PC-9 (cell line): ENCODE data around the gene PLAC9. TPM values are rescaled to one million over a fixed set of nuclear protein-coding genes. Genes with fewer than 3 reads are reported as not detected.

Experiments used
- BruUV-seq: library from RNA; stranded (reverse); fragments of 400-500 nt; replicated peaks from 2 replicates; lab custom pipeline; 2021; lab: Mats Ljungman, UMichigan
- CTCF ChIA-PET: fragments of 300-600 bp; sonication (Branson Sonifier 250); formaldehyde crosslinking; loops from one replicate; lab custom pipeline; 2022; ENCODE audit warnings: antibody characterized with exemption; lab: Charles Lee
- POLR2A ChIA-PET: fragments of 300-600 bp; sonication (Branson Sonifier 250); formaldehyde crosslinking; loops from one replicate; lab custom pipeline; 2022; ENCODE audit warnings: antibody characterized with exemption; ENCODE audit not compliant: unreplicated experiment; lab: Charles Lee
- DNase-seq, 2 experiments: peaks; one replicate each; pipeline versions ENCODE4 v3.0.0 to v3.0.0-alpha.2; 2015 to 2022; ENCODE audit warnings: mixed read lengths in 1 of 2
- H2AFZ ChIP-seq: fragments of 200-600 bp; sonication (generic); 2 replicates; pipeline ENCODE4 v1.8.1; 2017; ENCODE audit warnings: antibody characterized with exemption
- H3F3A ChIP-seq: fragments of 200-600 bp; sonication (generic); 2 replicates; pipeline ENCODE4 v1.8.1; 2017; ENCODE audit warnings: antibody characterized with exemption, mild to moderate bottlenecking, low read depth; ENCODE audit not compliant: insufficient read depth
- H3K27ac ChIP-seq: fragments of 200-600 bp; sonication (generic); 2 replicates; pipeline ENCODE4 v1.6.1; 2016; ENCODE audit warnings: mixed run types
- H3K27me3 ChIP-seq: fragments of 200-600 bp; sonication (generic); 2 replicates; pipeline ENCODE4 v1.6.1; 2016; ENCODE audit warnings: low read depth, mixed run types; ENCODE audit not compliant: insufficient read depth
- H3K36me3 ChIP-seq: fragments of 200-600 bp; sonication (generic); 2 replicates; pipeline ENCODE4 v1.6.1; 2016; ENCODE audit warnings: low read depth, mixed run types
- H3K4me1 ChIP-seq: fragments of 200-600 bp; sonication (generic); replicated peaks from 2 replicates; pipeline ENCODE4 v1.6.1; 2016; ENCODE audit warnings: mixed run types; ENCODE audit not compliant: insufficient read depth
- H3K4me2 ChIP-seq: fragments of 200-600 bp; sonication (generic); 2 replicates; pipeline ENCODE4 v1.6.1; 2017; ENCODE audit warnings: mixed run types
- H3K4me3 ChIP-seq: fragments of 200-600 bp; sonication (generic); 2 replicates; pipeline ENCODE4 v1.6.1; 2016; ENCODE audit warnings: mixed run types
- H3K79me2 ChIP-seq: fragments of 200-600 bp; sonication (generic); 2 replicates; pipeline ENCODE4 v1.6.1; 2017; ENCODE audit warnings: low read depth, mixed run types
- H3K9me2 ChIP-seq: fragments of 200-600 bp; sonication (generic); 2 replicates; pipeline ENCODE4 v1.8.1; 2017; ENCODE audit warnings: mild to moderate bottlenecking; ENCODE audit not compliant: insufficient read depth
- H3K9me3 ChIP-seq: fragments of 200-600 bp; sonication (generic); 2 replicates; pipeline ENCODE4 v1.8.1; 2016; ENCODE audit warnings: low read depth; ENCODE audit not compliant: insufficient read depth
- H4K20me1 ChIP-seq: fragments of 200-600 bp; sonication (generic); 2 replicates; pipeline ENCODE4 v1.8.1; 2017; ENCODE audit not compliant: insufficient read depth
- CTCF ChIP-seq: fragments of 200-600 bp; sonication (generic); conservative IDR thresholded peaks from 2 replicates; pipeline ENCODE4 v1.6.1; 2017; ENCODE audit warnings: mixed run types, antibody characterized with exemption, mild to moderate bottlenecking, moderate library complexity
- EZH2 ChIP-seq: fragments of 200-600 bp; sonication (generic); IDR thresholded peaks from 2 replicates; pipeline ENCODE4 v1.8.0; 2017; ENCODE audit warnings: antibody characterized with exemption, low read depth
- intact Hi-C: fragments of 100-400 bp; cut with micrococcal nuclease; formaldehyde crosslinking; loops from one replicate; pipeline ENCODE4 v1.10.0; 2022; ENCODE audit not compliant: unreplicated experiment
- total RNA-seq: library from RNA; stranded (reverse); gene quantifications from 2 replicates; pipeline ENCODE4 v1.2.3, GENCODE V29; 2021

PLAC9 gene
- total RNA-seq, 1 experiment from 2014 or later: not detected

DNA sequence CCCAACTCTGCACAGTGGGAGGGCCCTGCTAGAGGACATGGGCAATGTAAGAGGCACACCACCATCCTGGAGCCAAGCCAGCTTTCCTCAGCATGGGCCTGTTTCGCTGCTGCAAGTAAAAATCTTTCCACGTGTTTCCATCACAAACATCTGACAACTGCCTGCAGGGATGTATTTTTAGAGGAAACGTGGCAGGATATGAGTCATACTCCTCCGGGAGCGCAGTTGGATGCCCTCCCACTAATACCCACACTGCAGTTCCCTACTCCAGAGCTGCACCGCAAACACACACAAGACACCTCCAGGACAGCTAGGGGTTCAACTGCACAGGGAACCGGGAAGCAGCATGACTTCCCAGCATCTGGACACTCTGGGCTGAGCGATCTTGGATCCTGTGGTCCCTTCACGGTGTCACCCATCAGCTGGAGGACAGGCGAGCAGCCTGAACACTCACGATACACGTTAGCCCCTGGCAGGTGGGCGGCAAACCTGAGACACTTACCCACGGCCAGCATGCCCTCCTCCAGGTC lies 26.1 kb downstream of the PLAC9 start:
- Histone ChIP-seq H3K9me3 (no peaks in the 10 kb centered on the region), H3K36me3 (peaks cover 68% of the 10 kb centered on the region), H3K79me2 (peaks cover 50% of the 10 kb centered on the region), H3K4me2 (peak overlapping the region; percentile 41), H3K27me3 (no peaks in the 10 kb centered on the region), H3K4me3 (no peak overlapping the region), H2AFZ (no peak overlapping the region), H3F3A (peaks cover 42% of the 10 kb centered on the region), H3K27ac (peak overlapping the region; percentile 32), H4K20me1 (no peaks in the 10 kb centered on the region), H3K4me1 (peaks cover 55% of the 10 kb centered on the region), H3K9me2 (no peaks in the 10 kb centered on the region)
- intact Hi-C loops: loop anchor here (1.0 kb wide), 1 partner anchor 49 kb away; no protein-coding TSS in a partner anchor
- POLR2A ChIA-PET: interaction anchor here (0.6 to 1.0 kb wide), 2 partner anchors 44 to 255 kb away, joined by 4 to 9 read pairs; no protein-coding TSS in a partner anchor
- TF ChIP-seq EZH2 (no peak), CTCF (no peak)
- CTCF ChIA-PET: interaction anchor here (0.9 to 1.2 kb wide), 2 partner anchors 49 to 64 kb away, joined by 5 to 6 read pairs; no protein-coding TSS in a partner anchor
- DNase-seq: peak; percentile 81 to 94
- BruUV-seq: no TSS peak

DNA sequence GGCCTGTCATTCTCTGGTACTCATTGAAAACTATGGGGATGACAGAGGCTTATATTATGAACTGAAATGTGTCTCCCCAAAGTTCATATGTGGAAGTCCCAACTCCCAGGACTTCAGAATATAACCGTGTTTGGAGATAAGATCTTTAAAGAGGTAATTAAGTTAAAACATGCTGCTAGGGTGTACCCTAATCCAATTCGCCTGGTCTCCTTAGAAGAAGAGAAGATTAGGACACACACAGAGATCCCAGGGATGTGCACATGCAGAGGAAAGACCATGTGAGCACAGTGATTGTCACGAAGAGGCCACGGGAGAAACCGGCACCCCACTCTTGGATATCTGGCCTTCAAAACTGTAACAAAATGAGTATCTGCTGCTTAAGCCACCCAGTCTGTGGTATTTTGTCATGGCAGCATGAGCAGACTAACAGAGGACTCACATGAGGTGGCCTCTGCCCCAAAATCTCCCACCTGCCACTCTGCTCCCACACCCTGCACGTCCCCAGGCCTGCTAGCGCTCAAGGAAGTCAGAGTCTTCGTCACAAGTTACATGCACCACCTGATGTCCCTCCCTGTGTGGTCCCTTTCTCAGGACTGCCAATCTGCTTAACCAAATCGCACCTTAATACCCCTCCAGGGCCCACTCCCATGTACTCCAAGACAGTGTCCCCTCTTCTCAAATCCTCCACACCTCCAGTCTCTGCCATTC lies 26.8 kb downstream of the PLAC9 start:
- H3K36me3 ChIP-seq: peaks cover 61% of the 10 kb centered on the region

More for the DNA sequence above, 26.8 kb downstream of the PLAC9 start:
- peaks cover 50% of the 10 kb centered on the region for H3K79me2 ChIP-seq
- no peak for DNase-seq
- no peaks in the 10 kb centered on the region for H3K9me3 ChIP-seq
- CTCF ChIA-PET: interaction anchor here (0.9 to 1.2 kb wide), 2 partner anchors 48 to 63 kb away, joined by 5 to 6 read pairs; no protein-coding TSS in a partner anchor
- H2AFZ ChIP-seq: no peak overlapping the region
- H3K9me2 ChIP-seq: no peaks in the 10 kb centered on the region
- H3K4me2 ChIP-seq: peak overlapping the region; percentile 41
- H3K27ac ChIP-seq: peak overlapping the region; percentile 32
- peaks cover 48% of the 10 kb centered on the region for H3F3A ChIP-seq
- no peaks in the 10 kb centered on the region for H3K27me3 ChIP-seq
- POLR2A ChIA-PET: interaction anchor here (0.6 to 1.0 kb wide), 3 partner anchors 37 to 48 kb away, joined by 3 to 9 read pairs (median 4); no protein-coding TSS in a partner anchor
- TF ChIP-seq EZH2 (no peak), CTCF (no peak)
- BruUV-seq: TSS peak; percentile 85
- intact Hi-C loops: no loop called here
- H4K20me1 ChIP-seq: peaks cover 5% of the 10 kb centered on the region; the same call in 1 of the 2 replicates
- H3K4me3 ChIP-seq: no peak overlapping the region
- H3K4me1 ChIP-seq: peaks cover 62% of the 10 kb centered on the region
